Measurements from ENCODE around the gene LRRC37A.
"Not testable (repeated sequence)": the region's sequence is repeated elsewhere in the genome, so short reads cannot be mapped to it uniquely, and the experiment has no call there.

GRCh38 chr17:46341220-46341619 is 46.3 kb downstream of the LRRC37A start:
- TF ChIP-seq, protein P1, sequence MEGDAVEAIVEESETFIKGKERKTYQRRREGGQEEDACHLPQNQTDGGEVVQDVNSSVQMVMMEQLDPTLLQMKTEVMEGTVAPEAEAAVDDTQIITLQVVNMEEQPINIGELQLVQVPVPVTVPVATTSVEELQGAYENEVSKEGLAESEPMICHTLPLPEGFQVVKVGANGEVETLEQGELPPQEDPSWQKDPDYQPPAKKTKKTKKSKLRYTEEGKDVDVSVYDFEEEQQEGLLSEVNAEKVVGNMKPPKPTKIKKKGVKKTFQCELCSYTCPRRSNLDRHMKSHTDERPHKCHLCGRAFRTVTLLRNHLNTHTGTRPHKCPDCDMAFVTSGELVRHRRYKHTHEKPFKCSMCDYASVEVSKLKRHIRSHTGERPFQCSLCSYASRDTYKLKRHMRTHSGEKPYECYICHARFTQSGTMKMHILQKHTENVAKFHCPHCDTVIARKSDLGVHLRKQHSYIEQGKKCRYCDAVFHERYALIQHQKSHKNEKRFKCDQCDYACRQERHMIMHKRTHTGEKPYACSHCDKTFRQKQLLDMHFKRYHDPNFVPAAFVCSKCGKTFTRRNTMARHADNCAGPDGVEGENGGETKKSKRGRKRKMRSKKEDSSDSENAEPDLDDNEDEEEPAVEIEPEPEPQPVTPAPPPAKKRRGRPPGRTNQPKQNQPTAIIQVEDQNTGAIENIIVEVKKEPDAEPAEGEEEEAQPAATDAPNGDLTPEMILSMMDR (IDR thresholded peaks at IDR 0.05; ENCODE audit: poor library complexity) = not testable (repeated sequence)
- not testable (repeated sequence) for TF ChIP-seq EZH2 (IDR thresholded peaks at IDR 0.05; ENCODE audit: borderline replicate concordance); EZH2phosphoT487 (IDR thresholded peaks at IDR 0.05; ENCODE audit: low read depth, severe bottlenecking, unreplicated experiment)

Measured in hepatocyte (in vitro differentiated cells).